ENCODE results near the gene OCA2. TPM values are rescaled to one million over a fixed set of nuclear protein-coding genes. Genes with fewer than 3 reads are reported as not detected.

The OCA2 gene
- total and polyA plus RNA-seq, 2 of the 4 experiments (the other 2 are of a cell fraction) = under 0.01 to 0.03 TPM

- no peaks in the 10 kb centered on the region for H3K79me1 ChIP-seq (ENCODE audit: low read depth in 1 of 2, low read length in 2 of 2)
- H4K8ac ChIP-seq (ENCODE audit: low read depth in 2 of 2, low read length in 2 of 2) = no peak overlapping the region
- ChIA-PET CTCF (interaction anchor here (1.2 kb wide), 1 partner anchor 10 kb away, joined by 3 read pairs; no protein-coding TSS in a partner anchor), POLR2A (ENCODE audit: unreplicated experiment) (no interaction called here)
- intact Hi-C loops (cut with micrococcal nuclease) = no loop called here
- H3K18ac ChIP-seq (ENCODE audit: low read depth, low read length) = no peak overlapping the region
- no peak overlapping the region for H2BK15ac ChIP-seq (ENCODE audit: low read depth, low read length)
- TF ChIP-seq, protein P1, sequence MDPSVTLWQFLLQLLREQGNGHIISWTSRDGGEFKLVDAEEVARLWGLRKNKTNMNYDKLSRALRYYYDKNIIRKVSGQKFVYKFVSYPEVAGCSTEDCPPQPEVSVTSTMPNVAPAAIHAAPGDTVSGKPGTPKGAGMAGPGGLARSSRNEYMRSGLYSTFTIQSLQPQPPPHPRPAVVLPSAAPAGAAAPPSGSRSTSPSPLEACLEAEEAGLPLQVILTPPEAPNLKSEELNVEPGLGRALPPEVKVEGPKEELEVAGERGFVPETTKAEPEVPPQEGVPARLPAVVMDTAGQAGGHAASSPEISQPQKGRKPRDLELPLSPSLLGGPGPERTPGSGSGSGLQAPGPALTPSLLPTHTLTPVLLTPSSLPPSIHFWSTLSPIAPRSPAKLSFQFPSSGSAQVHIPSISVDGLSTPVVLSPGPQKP (IDR thresholded peaks at IDR 0.05; ENCODE audit: borderline replicate concordance, low read depth, low read length) = no peak
- TF ChIP-seq RCOR1 (IDR thresholded peaks at IDR 0.05; ENCODE audit: insufficient replicate concordance, low read length) (no peak), CEBPB (IDR thresholded peaks at IDR 0.05; ENCODE audit: low read depth, low read length) (no peak), SMC3 (IDR thresholded peaks at IDR 0.05; ENCODE audit: low read depth, low read length) (no peak), MAFK (IDR thresholded peaks at IDR 0.05; ENCODE audit: low read depth, low read length) (no peak), FOS (IDR thresholded peaks at IDR 0.05; ENCODE audit: low read depth, low read length) (no peak), RAD21 (IDR thresholded peaks at IDR 0.05; ENCODE audit: low read length) (no peak), MAZ (IDR thresholded peaks at IDR 0.05; ENCODE audit: borderline replicate concordance, low read depth, low read length) (no peak), CHD1 (IDR thresholded peaks at IDR 0.05; ENCODE audit: low read depth, low read length) (no peak)
- TF ChIP-seq, protein P2, sequence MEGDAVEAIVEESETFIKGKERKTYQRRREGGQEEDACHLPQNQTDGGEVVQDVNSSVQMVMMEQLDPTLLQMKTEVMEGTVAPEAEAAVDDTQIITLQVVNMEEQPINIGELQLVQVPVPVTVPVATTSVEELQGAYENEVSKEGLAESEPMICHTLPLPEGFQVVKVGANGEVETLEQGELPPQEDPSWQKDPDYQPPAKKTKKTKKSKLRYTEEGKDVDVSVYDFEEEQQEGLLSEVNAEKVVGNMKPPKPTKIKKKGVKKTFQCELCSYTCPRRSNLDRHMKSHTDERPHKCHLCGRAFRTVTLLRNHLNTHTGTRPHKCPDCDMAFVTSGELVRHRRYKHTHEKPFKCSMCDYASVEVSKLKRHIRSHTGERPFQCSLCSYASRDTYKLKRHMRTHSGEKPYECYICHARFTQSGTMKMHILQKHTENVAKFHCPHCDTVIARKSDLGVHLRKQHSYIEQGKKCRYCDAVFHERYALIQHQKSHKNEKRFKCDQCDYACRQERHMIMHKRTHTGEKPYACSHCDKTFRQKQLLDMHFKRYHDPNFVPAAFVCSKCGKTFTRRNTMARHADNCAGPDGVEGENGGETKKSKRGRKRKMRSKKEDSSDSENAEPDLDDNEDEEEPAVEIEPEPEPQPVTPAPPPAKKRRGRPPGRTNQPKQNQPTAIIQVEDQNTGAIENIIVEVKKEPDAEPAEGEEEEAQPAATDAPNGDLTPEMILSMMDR (conservative IDR thresholded peaks at IDR 0.05; ENCODE audit: low read depth, low read length) = no peak
- H3K4ac ChIP-seq (ENCODE audit: low read depth, low read length) = no peak overlapping the region
- no peak overlapping the region for H3K4me3 ChIP-seq (ENCODE audit: insufficient read depth, low read depth, low read length)
- no peak overlapping the region for H2BK5ac ChIP-seq (ENCODE audit: low read depth, low read length, poor library complexity, severe bottlenecking)
- 72% methylated on average over 3 of the region's 10 CpGs; no CpG with 5 or more reads in 1 of the 2 experiments for WGBS, 2 experiments (ENCODE audit: extremely low coverage in 2 of 2, insufficient read length in 1 of 2)
- H3K4me2 ChIP-seq (ENCODE audit: low read depth, low read length) = no peak overlapping the region
- H4K20me1 ChIP-seq (ENCODE audit: insufficient read depth, low read length) = no peaks in the 10 kb centered on the region
- BruUV-seq (replicated peaks) = no TSS peak
- H2AK9ac ChIP-seq (replicated peaks; ENCODE audit: low read depth, low read length, poor library complexity) = no peak overlapping the region
- no peaks in the 10 kb centered on the region for H3K36me3 ChIP-seq (ENCODE audit: control insufficient read depth, insufficient read depth, low read length)
- H3K4me1 ChIP-seq (ENCODE audit: control insufficient read depth, insufficient read depth, low read length) = no peaks in the 10 kb centered on the region
- no peak overlapping the region for H3K14ac ChIP-seq (replicated peaks; ENCODE audit: low read depth, low read length)
- H4K5ac ChIP-seq (ENCODE audit: low read depth, low read length) = no peak overlapping the region
- no peak overlapping the region for H3K56ac ChIP-seq (ENCODE audit: extremely low read depth, insufficient read depth, low read length)
- no peak overlapping the region for H3K27ac ChIP-seq (ENCODE audit: insufficient read depth, low read length)
- H4K91ac ChIP-seq (ENCODE audit: insufficient read depth, low read depth, low read length) = no peak overlapping the region
- H3K23ac ChIP-seq (ENCODE audit: low read depth, low read length) = no peak overlapping the region
- in situ Hi-C loops (cut with MboI; ENCODE audit: low sequenced_read_pairs) = no loop called here
- no peaks in the 10 kb centered on the region for H3K27me3 ChIP-seq (ENCODE audit: control insufficient read depth, insufficient read depth, low read length)
- no peak overlapping the region for H2BK120ac ChIP-seq (ENCODE audit: low read depth, low read length)
- dilution Hi-C loops (cut with HindIII; ENCODE audit: low sequenced_read_pairs, unreplicated experiment) = no loop called here
- no peak overlapping the region for H2AK5ac ChIP-seq (ENCODE audit: low read depth, low read length)
- no peak overlapping the region for H2BK20ac ChIP-seq (ENCODE audit: low read depth, low read length)
- H2AFZ ChIP-seq (replicated peaks; ENCODE audit: low read length, poor library complexity) = no peak overlapping the region
- no peak for ATAC-seq (ENCODE audit: low read depth)
- no peak overlapping the region for H3K9ac ChIP-seq (ENCODE audit: low read depth, low read length)
- H3K9me1 ChIP-seq (ENCODE audit: insufficient read depth, low read length) = no peaks in the 10 kb centered on the region
- H3K9me3 ChIP-seq (ENCODE audit: control insufficient read depth, insufficient read depth, low read length) = peaks cover 11% of the 10 kb centered on the region; the same call in 1 of the 2 replicates
- DNase-seq = no peak
Observed at GRCh38 chr15:27824841-27825422, 274.2 kb downstream of the OCA2 start.

All from IMR-90 (cell line).